GM23248 (cell line): Measurements from ENCODE around the gene UPF1.

Source experiments
- EZH2 ChIP-seq: fragments of 200-600 bp; sonication (generic); IDR thresholded peaks from 2 replicates; pipeline ENCODE4 v1.6.1; 2018; ENCODE audit warnings: antibody characterized with exemption, mild to moderate bottlenecking; ENCODE audit not compliant: insufficient read depth, poor library complexity, severe bottlenecking
- EZH2phosphoT487 ChIP-seq: fragments of 200-600 bp; sonication (generic); IDR thresholded peaks from 2 replicates; pipeline ENCODE4 v1.6.1; 2018; ENCODE audit warnings: antibody characterized with exemption, moderate library complexity, mild to moderate bottlenecking, low read depth; ENCODE audit not compliant: insufficient read depth

- TF ChIP-seq EZH2 (no peak), EZH2phosphoT487 (no peak)
Observed at GRCh38 chr19:18858906-18859646, 27.3 kb downstream of the UPF1 start.
